GM23248 (cell line): ENCODE measurements around the gene USP1. TPM values are rescaled to one million over a fixed set of nuclear protein-coding genes. Genes with fewer than 3 reads are reported as not detected.

ENCODE experiments used
- DNase-seq: peaks from one replicate; pipeline ENCODE4 v3.0.0-alpha.2; 2015
- H2AFZ ChIP-seq: fragments of 200-600 bp; sonication (generic); 2 replicates; pipeline ENCODE4 v1.6.1; 2016; ENCODE audit warnings: antibody characterized with exemption
- H3F3A ChIP-seq: fragments of 200-600 bp; sonication (generic); 2 replicates; pipeline ENCODE4 v1.6.1; 2016; ENCODE audit warnings: mild to moderate bottlenecking, antibody characterized with exemption, mixed run types; ENCODE audit not compliant: insufficient read depth
- H3K27ac ChIP-seq: fragments of 200-600 bp; sonication (generic); 2 replicates; pipeline ENCODE4 v1.5.1; 2016; ENCODE audit warnings: mild to moderate bottlenecking
- H3K27me3 ChIP-seq: fragments of 200-600 bp; sonication (generic); replicated peaks from 2 replicates; pipeline ENCODE4 v1.6.1; 2016; ENCODE audit warnings: mild to moderate bottlenecking; ENCODE audit not compliant: insufficient read depth
- H3K36me3 ChIP-seq: fragments of 200-600 bp; sonication (generic); 2 replicates; pipeline ENCODE4 v1.6.1; 2016; ENCODE audit warnings: low read depth, mild to moderate bottlenecking
- H3K4me1 ChIP-seq: fragments of 200-600 bp; sonication (generic); 2 replicates; pipeline ENCODE4 v1.6.1; 2016; ENCODE audit warnings: mild to moderate bottlenecking; ENCODE audit not compliant: insufficient read depth
- H3K4me2 ChIP-seq: fragments of 200-600 bp; sonication (generic); one replicate; pipeline ENCODE4 v1.6.1; 2016; ENCODE audit warnings: mild to moderate bottlenecking; ENCODE audit not compliant: unreplicated experiment
- H3K4me3 ChIP-seq: fragments of 200-600 bp; sonication (generic); 2 replicates; pipeline ENCODE4 v1.5.1; 2016; ENCODE audit warnings: mild to moderate bottlenecking
- H3K79me2 ChIP-seq: fragments of 200-600 bp; sonication (generic); 2 replicates; pipeline ENCODE4 v1.6.1; 2016; ENCODE audit warnings: mild to moderate bottlenecking; ENCODE audit not compliant: insufficient read depth
- H3K9ac ChIP-seq: fragments of 200-600 bp; sonication (generic); 2 replicates; pipeline ENCODE4 v1.6.1; 2016; ENCODE audit warnings: mild to moderate bottlenecking
- H3K9me2 ChIP-seq: fragments of 200-600 bp; sonication (generic); 2 replicates; pipeline ENCODE4 v1.6.1; 2016; ENCODE audit warnings: mixed run types, mild to moderate bottlenecking, moderate library complexity; ENCODE audit not compliant: insufficient read depth
- H3K9me3 ChIP-seq: fragments of 200-600 bp; sonication (generic); one replicate; pipeline ENCODE4 v1.6.1; 2017; ENCODE audit warnings: low read depth
- H4K20me1 ChIP-seq: fragments of 200-600 bp; sonication (generic); 2 replicates; pipeline ENCODE4 v1.6.0; 2016; ENCODE audit not compliant: insufficient read depth
- EZH2 ChIP-seq: fragments of 200-600 bp; sonication (generic); IDR thresholded peaks from 2 replicates; pipeline ENCODE4 v1.6.1; 2018; ENCODE audit warnings: antibody characterized with exemption, mild to moderate bottlenecking; ENCODE audit not compliant: insufficient read depth, poor library complexity, severe bottlenecking
- EZH2phosphoT487 ChIP-seq: fragments of 200-600 bp; sonication (generic); IDR thresholded peaks from 2 replicates; pipeline ENCODE4 v1.6.1; 2018; ENCODE audit warnings: antibody characterized with exemption, moderate library complexity, mild to moderate bottlenecking, low read depth; ENCODE audit not compliant: insufficient read depth
- WGBS, 2 experiments: methylation state at CpG; one replicate each; pipeline ENCODE4 v1.1.6; 2015 to 2017; ENCODE audit warnings: low lambda C conversion rate in 2 of 2, low coverage in 1 of 2; ENCODE audit errors: missing lambda C conversion rate in 2 of 2; 5-methylcytosine and 5-hydroxymethylcytosine counted together
- in situ Hi-C: fragments of 300-500 bp; cut with MboI; formaldehyde crosslinking; loops from 2 replicates; pipeline ENCODE4 v1.15.0; 2020
- polyA plus RNA-seq: library from polyadenylated mRNA; unstranded; fragments of >200 nt; fragmentation: Nextera tagmentation; extraction: Ambion mirVana; gene quantifications from 2 replicates; pipeline ENCODE4 v1.2.1, GENCODE V29; 2016
- total RNA-seq: library from RNA; depleted of rRNA; stranded (reverse); fragments of >200 nt; shearing (Covaris generic); gene quantifications from 2 replicates; pipeline ENCODE4 v1.2.3, GENCODE V29; 2014; rRNA removed

Gene USP1
- total RNA-seq: 27.8 and 31.2 TPM in 2 replicates
- 22.7 and 22.8 TPM in 2 replicates for polyA plus RNA-seq

- H3K4me2 ChIP-seq: peak within 1 kb of the TSS; percentile 85
- peaks cover 10% of the 10 kb centered on the region for H3F3A ChIP-seq
- H3K9me2 ChIP-seq: no peaks in the 10 kb centered on the region
- peak within 1 kb of the TSS; percentile 98 for H3K27ac ChIP-seq
- H3K9me3 ChIP-seq: no peaks in the 10 kb centered on the region
- H3K36me3 ChIP-seq: 0 out of 2 replicates have a peak, but pooled peaks cover under 1% of the 10 kb centered on the region
- in situ Hi-C loops: no loop called here
- WGBS, 2 experiments: 0 to 1% methylated on average over 73 to 75 of the region's 76 CpGs
- H4K20me1 ChIP-seq: no peaks in the 10 kb centered on the region
- peak; percentile 99 for DNase-seq
- H3K27me3 ChIP-seq: no peaks in the 10 kb centered on the region
- peak within 1 kb of the TSS; percentile 86 for H2AFZ ChIP-seq
- H3K79me2 ChIP-seq: peaks cover 45% of the 10 kb centered on the region
- peak within 1 kb of the TSS; percentile 85 for H3K4me3 ChIP-seq
- peak within 1 kb of the TSS; percentile 98 for H3K9ac ChIP-seq
- TF ChIP-seq EZH2 (no peak), EZH2phosphoT487 (no peak)
- peaks cover 16% of the 10 kb centered on the region for H3K4me1 ChIP-seq
Measured at GRCh38 chr1:62436466-62437272, at the start of gene USP1. USP1 (plus strand) TSS chr1:62437049; CDS start chr1:62439868, 2,819 bp downstream.

GRCh38 chr1:62389531-62389930, 47.3 kb upstream of the USP1 start:
- Histone ChIP-seq H2AFZ (no peak overlapping the region), H3K9me3 (no peaks in the 10 kb centered on the region), H3K27me3 (no peaks in the 10 kb centered on the region), H3K9me2 (no peaks in the 10 kb centered on the region), H3K4me1 (peaks cover 6% of the 10 kb centered on the region), H3K27ac (no peak overlapping the region), H3K4me2 (no peak overlapping the region), H3K79me2 (no peaks in the 10 kb centered on the region), H3K4me3 (no peak overlapping the region), H3F3A (peaks cover 4% of the 10 kb centered on the region; the same call in 1 of the 2 replicates), H3K36me3 (no peaks in the 10 kb centered on the region), H3K9ac (no peak overlapping the region), H4K20me1 (no peaks in the 10 kb centered on the region)
- no peak for DNase-seq
- WGBS, 2 experiments: 89 to 91% methylated on average over 6 of the region's 6 CpGs
- no peak for TF ChIP-seq EZH2phosphoT487
- TF ChIP-seq EZH2: no peak
- in situ Hi-C loops: no loop called here

GRCh38 chr1:62390071-62390470, 46.8 kb upstream of the USP1 start:
- Histone ChIP-seq H3K79me2 (no peaks in the 10 kb centered on the region), H3K27ac (no peak overlapping the region), H3K4me2 (no peak overlapping the region), H2AFZ (no peak overlapping the region), H3K36me3 (no peaks in the 10 kb centered on the region), H4K20me1 (no peaks in the 10 kb centered on the region), H3K4me3 (no peak overlapping the region), H3F3A (peaks cover 2% of the 10 kb centered on the region; the same call in 1 of the 2 replicates), H3K9me2 (no peaks in the 10 kb centered on the region), H3K9ac (no peak overlapping the region), H3K27me3 (no peaks in the 10 kb centered on the region), H3K4me1 (peaks cover 2% of the 10 kb centered on the region), H3K9me3 (no peaks in the 10 kb centered on the region)
- in situ Hi-C loops: no loop called here
- WGBS, 2 experiments: 82% methylated on average over 7 of the region's 7 CpGs
- no peak for TF ChIP-seq EZH2
- TF ChIP-seq EZH2phosphoT487: no peak
- no peak for DNase-seq

- no peaks in the 10 kb centered on the region for H3K4me1 ChIP-seq
- no peaks in the 10 kb centered on the region for H3K9me3 ChIP-seq
- H3K27me3 ChIP-seq: no peaks in the 10 kb centered on the region
- H2AFZ ChIP-seq: no peak overlapping the region
- no peak overlapping the region for H3K4me2 ChIP-seq
- WGBS, 2 experiments: 28 to 36% methylated on average over 3 of the region's 3 CpGs
- DNase-seq: peak; percentile 35
- TF ChIP-seq EZH2 (no peak), EZH2phosphoT487 (no peak)
- H3K4me3 ChIP-seq: no peak overlapping the region
- no peak overlapping the region for H3K9ac ChIP-seq
- H3F3A ChIP-seq: no peaks in the 10 kb centered on the region
- H3K9me2 ChIP-seq: no peaks in the 10 kb centered on the region
- in situ Hi-C loops: no loop called here
- no peaks in the 10 kb centered on the region for H3K79me2 ChIP-seq
- no peaks in the 10 kb centered on the region for H4K20me1 ChIP-seq
- H3K36me3 ChIP-seq: no peaks in the 10 kb centered on the region
- H3K27ac ChIP-seq: no peak overlapping the region
Measured at GRCh38 chr1:62391369-62391971, 45.4 kb upstream of the USP1 start.
